Thyroid gland (tissue), 4 donors: ENCODE results near the gene RUNX2. TPM values are rescaled to one million over a fixed set of nuclear protein-coding genes. Genes with fewer than 3 reads are reported as not detected.

Experiments
- DNase-seq, 2 donors: peaks; one replicate each; pipeline ENCODE4 v3.0.0-alpha.2; 2019
- H3K27ac ChIP-seq, 3 donors: fragments of 200-600 bp; sonication (generic); 1 replicate in 2 of 3; 2 replicates in 1 of 3; pipeline ENCODE4 v1.5.1; 2016 to 2019; ENCODE audit warnings: mild to moderate bottlenecking in 1 of 3, moderate library complexity in 1 of 3
- H3K27me3 ChIP-seq: fragments of 200-600 bp; sonication (generic); one replicate; pipeline ENCODE4 v1.5.1; 2019
- H3K36me3 ChIP-seq, 2 donors: fragments of 200-600 bp; sonication (generic); one replicate each; pipeline ENCODE4 v1.5.1; 2016 to 2019
- H3K4me1 ChIP-seq, 2 donors: fragments of 200-600 bp; sonication (generic); one replicate each; pipeline ENCODE4 v1.5.1; 2017 to 2019
- H3K4me3 ChIP-seq, 3 donors: fragments of 200-600 bp; sonication (generic); replicated peaks in 1 of 3; 1 replicate in 2 of 3; 2 replicates in 1 of 3; pipeline ENCODE4 v1.5.1; 2016; ENCODE audit warnings: mild to moderate bottlenecking in 1 of 3
- H3K9me3 ChIP-seq: fragments of 200-600 bp; sonication (generic); one replicate; pipeline ENCODE4 v1.5.1; 2017
- POLR2A ChIP-seq, 2 donors: fragments of 450-650 bp; IDR thresholded peaks; one replicate each; pipeline ENCODE4 v1.6.1; 2017; ENCODE audit warnings: antibody characterized with exemption in 2 of 2, mild to moderate bottlenecking in 2 of 2, moderate library complexity in 1 of 2
- WGBS, 2 donors: methylation state at CpG; one replicate each; pipeline ENCODE4 v1.1.5; 2017; 5-methylcytosine and 5-hydroxymethylcytosine counted together
- intact Hi-C: fragments of 100-400 bp; cut with DNase I; formaldehyde crosslinking; loops from one replicate; pipeline ENCODE4 v1.15.1; 2023
- total RNA-seq, 4 donors: library from RNA; depleted of rRNA; stranded (reverse); fragments of >200 nt; gene quantifications; one replicate each; pipeline ENCODE4 v1.2.3, GENCODE V29; 2016
- TF ChIP-seq, protein P1 (sequence below), 6 experiments: fragments of 200-600 bp in 3 of 6; fragments of 450-650 bp in 3 of 6; sonication (generic) in 3 of 6; IDR thresholded peaks; one replicate each; pipeline ENCODE4 v1.5.1; 2016 to 2019; ENCODE audit warnings: antibody characterized with exemption in 6 of 6, mild to moderate bottlenecking in 2 of 6, inconsistent platforms in 1 of 6, moderate library complexity in 1 of 6

Gene RUNX2
- total RNA-seq, 4 donors from 2014 or later: 1.6 to 4.2 (median 2.7) TPM

DNA sequence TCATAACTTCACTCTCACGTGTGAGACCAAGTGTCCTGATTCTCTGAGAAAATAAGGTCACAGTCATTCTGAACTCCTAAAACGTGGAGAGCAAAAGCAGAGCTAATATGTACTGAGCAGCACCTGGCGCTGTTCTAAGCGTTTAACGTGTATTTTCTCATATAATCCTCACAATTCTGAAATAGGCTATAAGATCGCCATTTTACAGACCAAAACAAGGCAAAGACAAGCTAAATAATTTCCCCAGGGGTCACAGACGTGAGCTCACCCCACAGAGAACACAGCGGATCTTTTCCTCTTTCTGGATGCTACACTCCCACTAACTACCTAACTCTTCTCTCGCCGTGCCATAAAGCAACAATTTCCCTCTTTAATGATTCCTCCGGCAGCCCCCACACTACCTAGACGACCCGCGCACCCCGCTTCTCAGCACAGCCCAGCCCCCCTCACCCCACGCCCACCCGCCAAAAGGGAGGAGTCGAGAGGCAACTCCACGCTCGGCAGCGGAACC lies 49.0 kb downstream of the RUNX2 start:
- Histone ChIP-seq H3K36me3 (no peaks in the 10 kb centered on the region), H3K27me3 (no peaks in the 10 kb centered on the region), H3K4me3 (peak overlapping the region; percentile 51 to 88 (median 82)), H3K4me1 (peaks cover 0 to 14% of the 10 kb centered on the region in 2 donors), H3K9me3 (no peaks in the 10 kb centered on the region), H3K27ac (peak overlapping the region; percentile 90 to 98 (median 94))
- TF ChIP-seq POLR2A (IDR thresholded peaks at IDR 0.05): no peak
- TF ChIP-seq, protein P1, sequence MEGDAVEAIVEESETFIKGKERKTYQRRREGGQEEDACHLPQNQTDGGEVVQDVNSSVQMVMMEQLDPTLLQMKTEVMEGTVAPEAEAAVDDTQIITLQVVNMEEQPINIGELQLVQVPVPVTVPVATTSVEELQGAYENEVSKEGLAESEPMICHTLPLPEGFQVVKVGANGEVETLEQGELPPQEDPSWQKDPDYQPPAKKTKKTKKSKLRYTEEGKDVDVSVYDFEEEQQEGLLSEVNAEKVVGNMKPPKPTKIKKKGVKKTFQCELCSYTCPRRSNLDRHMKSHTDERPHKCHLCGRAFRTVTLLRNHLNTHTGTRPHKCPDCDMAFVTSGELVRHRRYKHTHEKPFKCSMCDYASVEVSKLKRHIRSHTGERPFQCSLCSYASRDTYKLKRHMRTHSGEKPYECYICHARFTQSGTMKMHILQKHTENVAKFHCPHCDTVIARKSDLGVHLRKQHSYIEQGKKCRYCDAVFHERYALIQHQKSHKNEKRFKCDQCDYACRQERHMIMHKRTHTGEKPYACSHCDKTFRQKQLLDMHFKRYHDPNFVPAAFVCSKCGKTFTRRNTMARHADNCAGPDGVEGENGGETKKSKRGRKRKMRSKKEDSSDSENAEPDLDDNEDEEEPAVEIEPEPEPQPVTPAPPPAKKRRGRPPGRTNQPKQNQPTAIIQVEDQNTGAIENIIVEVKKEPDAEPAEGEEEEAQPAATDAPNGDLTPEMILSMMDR (IDR thresholded peaks at IDR 0.05): peak in 1 of 6 experiments; percentile 2
- intact Hi-C loops: no loop called here
- peak in 1 of 2 donors; percentile 1 for DNase-seq
- 1% methylated on average over 19 to 21 of the region's 21 CpGs for WGBS, 2 donors

DNA sequence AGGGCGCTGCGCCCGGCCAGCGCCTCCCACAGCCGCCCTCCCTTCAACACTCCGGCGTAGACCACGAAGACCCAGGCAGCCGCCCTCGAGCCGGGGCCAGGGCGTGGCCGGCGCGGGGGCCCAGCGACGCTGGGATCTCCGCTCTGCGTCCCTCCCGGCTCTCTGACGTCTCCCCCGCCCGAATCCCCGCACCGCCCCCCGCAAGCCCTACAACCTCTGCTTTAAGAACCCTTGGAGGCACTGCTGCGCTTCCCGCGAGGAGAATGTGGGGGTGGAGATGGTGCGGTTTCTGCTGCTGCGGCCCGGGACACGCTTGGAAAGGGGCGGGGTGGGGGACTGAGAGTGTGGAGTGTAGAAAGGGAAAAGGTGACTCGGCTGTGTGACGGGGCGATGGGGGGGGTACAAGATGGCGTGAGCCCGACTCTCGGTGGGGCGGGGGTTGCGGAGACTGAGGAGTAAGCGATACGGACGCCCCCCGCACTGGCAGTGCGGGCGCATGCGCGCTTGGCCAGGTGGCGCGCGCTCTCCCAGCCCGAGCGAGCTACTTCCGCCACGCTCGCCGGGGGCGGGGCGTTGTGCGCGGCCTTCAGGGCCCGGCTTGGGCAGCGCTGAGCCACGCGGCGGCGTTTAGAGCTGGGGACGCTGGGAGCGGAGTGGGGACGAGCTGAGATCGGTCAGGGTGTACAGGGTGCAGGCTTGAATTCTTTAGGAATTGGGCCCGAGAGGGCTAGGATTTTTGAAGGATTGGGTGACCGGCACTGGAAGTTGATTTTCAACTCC lies 49.6 kb downstream of the RUNX2 start, which contains the start of gene SUPT3H:
Gene SUPT3H, minus strand, starts transcription at position 381 of the 780 bp plus-strand sequence.
- WGBS, 2 donors: 0% methylated on average over 30 to 44 of the region's 75 CpGs
- intact Hi-C loops: no loop called here
- peak; percentile 92 to 94 for DNase-seq

DNA sequence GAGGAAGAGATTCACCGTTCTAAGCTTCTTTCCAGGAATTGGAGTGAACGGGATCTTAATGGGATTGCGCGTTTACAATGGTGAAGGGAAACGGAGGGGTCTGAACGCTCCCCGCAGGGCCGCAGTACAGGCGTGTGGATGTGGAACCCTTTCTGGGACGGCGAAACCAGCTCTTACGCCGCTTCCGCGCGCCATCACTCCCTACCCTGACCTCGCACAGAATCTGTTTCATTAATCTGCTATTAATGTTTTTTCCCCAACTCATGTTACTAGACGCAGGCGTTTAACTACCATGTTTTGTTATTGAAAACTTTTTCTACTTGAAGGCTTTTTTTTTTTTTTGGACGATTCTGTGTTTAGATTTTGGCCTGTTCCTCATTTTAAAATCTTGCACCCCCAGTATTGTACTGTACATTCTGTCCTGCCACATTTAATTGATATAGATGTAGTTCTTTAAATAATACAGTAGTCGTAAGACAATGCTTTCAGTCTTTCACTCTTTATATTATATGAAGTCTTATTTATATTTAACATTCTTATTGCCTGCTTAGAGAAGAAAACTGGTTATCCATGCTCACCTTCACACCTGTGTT lies 50.3 kb downstream of the RUNX2 start:
- intact Hi-C loops: no loop called here
- Histone ChIP-seq H3K4me1 (peaks cover 0 to 14% of the 10 kb centered on the region in 2 donors), H3K36me3 (no peaks in the 10 kb centered on the region), H3K27ac (peak overlapping the region; percentile 90 to 98 (median 94)), H3K27me3 (no peaks in the 10 kb centered on the region), H3K9me3 (no peaks in the 10 kb centered on the region), H3K4me3 (peak overlapping the region in 2 of 3 donors; percentile 3 to 82)
- WGBS, 2 donors: 4% methylated on average over 16 to 21 of the region's 21 CpGs
- DNase-seq: peak; percentile 15 to 37
- no peak for TF ChIP-seq POLR2A (IDR thresholded peaks at IDR 0.05)
- TF ChIP-seq, protein P1 (IDR thresholded peaks at IDR 0.05): no peak

More for the DNA sequence above, 49.6 kb downstream of the RUNX2 start, which contains the start of gene SUPT3H:
- H3K27ac ChIP-seq: peak within 1 kb of the TSS; percentile 90 to 98 (median 94)
- peaks cover 0 to 14% of the 10 kb centered on the region in 2 donors for H3K4me1 ChIP-seq
- H3K4me3 ChIP-seq: peak within 1 kb of the TSS; percentile 51 to 88 (median 82)
- no peaks in the 10 kb centered on the region for H3K27me3 ChIP-seq
- TF ChIP-seq POLR2A (IDR thresholded peaks at IDR 0.05): peak in 1 of 2 donors; percentile 80
- TF ChIP-seq, protein P1 (IDR thresholded peaks at IDR 0.05): no peak
- H3K9me3 ChIP-seq: no peaks in the 10 kb centered on the region
- no peaks in the 10 kb centered on the region for H3K36me3 ChIP-seq

DNA sequence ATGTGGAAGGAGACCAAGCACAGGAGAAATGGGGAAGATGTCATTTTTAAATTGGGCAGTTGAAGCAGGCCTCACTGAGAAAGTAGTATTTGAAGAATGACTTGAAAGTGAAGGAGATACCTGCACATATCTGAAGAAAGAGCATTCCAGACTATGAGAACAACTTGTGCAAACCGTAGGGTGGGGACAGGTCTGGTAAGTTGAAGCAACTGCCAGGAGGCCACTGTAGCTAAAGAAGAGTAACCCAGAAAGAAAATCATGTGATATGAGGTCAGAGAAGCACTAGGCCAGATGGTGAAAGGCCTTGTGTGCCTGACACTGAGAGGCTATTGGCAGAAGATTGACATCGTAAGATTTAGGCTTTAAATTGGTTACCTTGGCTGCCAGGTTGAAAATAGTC lies 54.3 kb downstream of the RUNX2 start:
- H3K36me3 ChIP-seq: no peaks in the 10 kb centered on the region
- peaks cover 0 to 7% of the 10 kb centered on the region in 2 donors for H3K4me1 ChIP-seq
- no peaks in the 10 kb centered on the region for H3K9me3 ChIP-seq
- WGBS, 2 donors: 84 to 89% methylated on average over 2 of the region's 2 CpGs
- H3K4me3 ChIP-seq: no peak overlapping the region
- TF ChIP-seq POLR2A (IDR thresholded peaks at IDR 0.05): no peak
- TF ChIP-seq, protein P1 (IDR thresholded peaks at IDR 0.05): no peak
- H3K27me3 ChIP-seq: no peaks in the 10 kb centered on the region
- no peak overlapping the region for H3K27ac ChIP-seq
- intact Hi-C loops: no loop called here
- DNase-seq: no peak
